NCI-H2029 treated with DMSO at 0.1 percent for 48 hours (cell line): Measurements from ENCODE around the gene PRKG1.
"Not testable (repeated sequence)": the region's sequence is repeated elsewhere in the genome, so short reads cannot be mapped to it uniquely, and the experiment has no call there.

Experiments used
- DNase-seq: peaks from one replicate; lab custom pipeline; 2025; lab: John Stamatoyannopoulos, UW

PRKG1 gene

GRCh38 chr10:52007091-52007490 lies 932.8 kb downstream of the PRKG1 start:
- DNase-seq, result no peak

GRCh38 chr10:52011118-52011517 lies 936.8 kb downstream of the PRKG1 start:
- no peak for DNase-seq

DNA sequence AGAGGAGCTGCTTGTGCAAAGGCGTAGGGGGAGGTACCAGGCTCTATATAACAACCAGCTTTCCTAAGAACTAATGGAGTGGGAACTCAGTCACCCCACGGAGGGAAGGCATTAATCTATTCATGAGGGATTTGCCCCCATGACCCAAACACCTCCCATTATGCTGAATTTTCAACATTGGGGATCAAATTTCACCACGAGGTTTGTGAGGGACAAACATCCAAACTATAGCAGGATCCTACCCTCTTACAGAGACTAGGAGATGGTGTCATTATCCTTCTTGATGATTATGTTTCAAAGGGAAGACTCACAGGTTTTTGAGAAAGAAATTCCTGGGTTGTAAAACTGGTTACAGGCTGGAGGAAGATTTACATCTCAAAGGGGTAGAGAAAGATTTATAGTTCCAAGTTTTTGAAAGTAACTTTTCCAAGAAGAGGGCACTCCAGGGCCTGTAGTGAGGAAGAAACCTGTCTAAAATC lies 944.8 kb downstream of the PRKG1 start:
- no peak for DNase-seq

DNA sequence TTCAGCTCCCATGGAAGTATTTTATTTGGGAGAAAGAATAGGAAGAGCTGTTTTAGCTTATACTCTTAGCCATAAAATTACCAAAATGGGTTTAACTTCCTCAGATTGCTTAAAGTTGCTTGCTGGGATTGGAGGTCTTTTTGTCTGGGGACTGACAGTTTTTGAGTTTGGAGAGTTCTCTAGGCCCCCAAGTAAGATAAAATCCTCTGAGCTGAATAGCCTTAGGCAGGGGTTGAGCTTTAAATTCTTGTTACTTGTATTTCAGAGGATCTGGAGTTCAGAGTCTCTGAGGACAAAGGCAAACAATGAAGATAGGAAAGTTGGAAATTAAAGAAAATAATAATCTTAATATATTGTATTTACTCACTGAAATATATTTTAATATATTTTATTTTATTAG lies 945.4 kb downstream of the PRKG1 start:
- no peak for DNase-seq

DNA sequence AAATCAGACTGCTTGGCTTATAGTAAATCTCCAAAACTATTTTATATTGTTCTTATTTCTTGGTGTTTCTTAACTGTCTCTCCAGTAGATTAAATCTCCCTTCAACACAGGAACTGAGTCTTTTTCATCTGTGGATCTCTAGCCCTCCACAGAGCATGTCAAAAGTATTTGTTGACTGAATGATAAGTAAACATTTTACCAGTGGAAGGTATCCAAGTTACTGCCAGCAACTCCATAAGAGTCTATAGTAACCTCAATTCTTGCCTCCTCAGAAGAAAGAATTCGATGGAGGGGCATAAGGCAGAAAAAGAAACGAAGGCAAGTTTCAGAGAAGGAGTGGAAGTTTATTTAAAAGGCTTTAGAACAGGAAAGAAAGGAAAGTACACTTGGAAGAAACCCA lies 945.9 kb downstream of the PRKG1 start:
- no peak for DNase-seq

DNA sequence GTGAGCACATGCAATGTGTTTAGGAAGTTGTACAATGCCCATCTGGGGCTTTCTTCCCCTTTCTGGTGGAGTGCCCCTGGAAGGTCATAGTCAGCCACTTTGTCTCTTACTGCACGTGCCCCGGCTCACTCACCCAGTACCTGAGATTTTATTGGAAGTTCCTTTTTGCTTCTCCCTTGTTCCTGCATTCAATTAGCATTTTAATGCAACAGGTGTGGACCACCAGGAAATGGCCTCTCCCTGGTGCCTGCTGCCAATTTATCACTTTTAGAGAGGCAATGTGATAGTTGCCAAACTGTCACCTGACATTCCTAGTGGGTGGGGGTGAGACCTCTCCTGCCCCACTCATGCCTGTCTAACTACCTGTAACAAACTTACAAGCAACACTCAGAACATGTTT lies 946.4 kb downstream of the PRKG1 start:
- DNase-seq, result no peak

- no peak for DNase-seq
Measured at GRCh38 chr10:52027055-52027705, 952.9 kb downstream of the PRKG1 start.

DNA sequence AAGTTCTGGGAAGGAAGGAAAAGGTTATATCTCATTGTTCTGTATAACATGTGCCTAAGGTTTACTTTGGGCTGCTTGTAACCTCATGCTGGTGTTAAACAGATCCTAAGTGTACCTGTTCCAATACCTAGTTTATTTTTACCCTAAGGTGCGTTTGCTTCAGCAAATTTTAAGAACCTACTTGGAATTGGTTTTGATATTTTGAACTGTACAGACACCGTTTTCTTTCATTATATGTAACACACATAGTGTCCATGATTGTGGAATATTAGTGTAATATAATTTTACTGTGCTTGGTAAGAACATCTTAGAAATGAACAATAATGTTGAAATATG lies 954.2 kb downstream of the PRKG1 start:
- no peak for DNase-seq

GRCh38 chr10:52029628-52030027 lies 955.3 kb downstream of the PRKG1 start:
- no peak for DNase-seq

DNA sequence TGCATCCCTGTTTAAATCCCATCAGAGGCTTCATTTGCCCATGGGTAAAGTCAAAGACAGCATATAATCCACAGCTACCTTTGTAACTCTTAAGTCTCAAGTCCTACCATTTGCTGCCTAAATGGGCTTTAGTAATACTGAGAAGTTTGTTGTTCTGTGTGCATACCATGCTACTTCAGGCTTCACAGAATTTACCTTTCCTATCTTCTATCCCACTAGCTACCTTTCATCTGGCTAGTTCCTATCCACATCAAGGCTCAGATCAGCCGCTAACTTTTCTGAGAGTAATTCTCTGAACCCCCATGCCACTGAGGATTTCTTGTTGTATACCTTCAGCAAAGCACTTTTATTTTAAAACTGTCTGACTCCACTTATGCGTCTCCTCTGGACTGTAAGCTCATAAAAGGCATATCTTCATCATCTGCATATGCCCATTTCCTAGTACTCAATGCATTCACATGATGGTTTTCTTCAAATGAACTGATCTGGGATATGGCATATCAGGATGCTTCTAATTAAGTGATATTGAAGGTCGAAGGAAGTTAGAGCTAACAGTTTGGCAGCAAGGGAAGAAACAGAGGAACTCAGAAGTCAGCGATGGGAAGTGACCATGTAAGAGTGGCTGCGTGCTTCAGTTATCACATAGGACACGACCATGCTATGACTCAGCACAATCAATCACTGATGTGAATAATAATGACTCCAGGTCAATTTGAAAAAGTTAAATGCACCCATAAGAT lies 955.9 kb downstream of the PRKG1 start:
- DNase-seq, result no peak

- no peak for DNase-seq
Measured at GRCh38 chr10:52030975-52031374, 956.7 kb downstream of the PRKG1 start.

DNA sequence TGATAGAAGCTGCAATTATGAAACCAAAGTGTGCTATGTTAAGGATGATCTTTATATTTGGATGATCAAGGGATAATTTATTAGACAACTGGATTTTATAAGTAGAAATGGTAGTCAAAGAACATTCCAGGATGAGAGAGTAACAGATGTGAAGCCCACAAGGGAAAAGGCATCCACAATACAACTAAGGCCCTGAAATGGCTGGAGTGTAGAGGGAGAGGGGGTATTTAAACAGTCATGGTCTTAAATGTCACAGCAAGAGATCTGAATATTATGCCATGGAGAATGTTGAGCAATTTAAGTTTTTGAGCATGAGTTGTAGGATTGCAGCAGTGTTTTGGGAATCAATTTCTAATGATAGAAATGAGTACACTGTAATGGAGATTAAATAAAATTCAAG lies 957.5 kb downstream of the PRKG1 start:
- no peak for DNase-seq

- DNase-seq, result no peak
Measured at GRCh38 chr10:52032681-52033629, 958.7 kb downstream of the PRKG1 start.

- DNase-seq, result not testable (repeated sequence)
Measured at GRCh38 chr10:52039002-52039793, 964.9 kb downstream of the PRKG1 start.

DNA sequence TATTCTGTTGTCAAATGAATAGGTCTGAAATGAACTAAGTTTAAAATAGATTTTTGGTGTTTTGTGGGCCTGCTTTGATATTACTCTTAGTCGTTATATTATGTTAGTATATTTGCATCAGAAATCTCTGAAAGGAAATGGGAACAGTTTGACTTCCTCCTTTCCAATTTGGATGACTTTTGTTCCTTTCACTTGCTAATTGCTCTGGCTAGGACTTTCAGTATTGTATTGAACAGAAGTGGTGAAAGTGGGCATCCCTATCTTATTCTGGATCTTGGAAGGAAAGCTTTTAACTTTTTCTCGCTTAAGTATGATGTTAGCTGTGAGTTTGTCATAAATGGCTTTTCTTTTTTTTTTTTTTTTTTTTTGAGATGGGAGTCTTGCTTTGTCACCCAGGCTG lies 966.2 kb downstream of the PRKG1 start:
- DNase-seq, result no peak

- no peak for DNase-seq
Measured at GRCh38 chr10:52043811-52044210, 969.5 kb downstream of the PRKG1 start.

DNA sequence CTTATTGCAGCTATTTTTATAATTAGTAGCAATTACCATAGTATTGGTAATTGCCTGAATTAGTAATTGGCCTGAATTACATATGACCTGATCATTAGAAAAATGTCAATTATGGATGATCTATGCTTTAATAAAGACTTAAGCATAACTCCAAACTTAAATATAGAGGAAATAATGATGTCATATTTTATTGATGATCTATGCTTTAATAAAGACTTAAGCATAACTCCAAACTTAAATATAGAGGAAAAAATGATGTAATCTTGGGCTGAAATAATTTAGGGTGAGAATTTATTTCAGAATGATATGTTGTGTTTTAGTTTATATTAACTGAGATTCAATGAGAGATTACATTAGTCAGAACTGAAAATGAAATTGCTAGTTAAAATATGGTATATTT lies 973.8 kb downstream of the PRKG1 start:
- no peak for DNase-seq

- no peak for DNase-seq
Measured at GRCh38 chr10:52050429-52051047, 976.3 kb downstream of the PRKG1 start.

DNA sequence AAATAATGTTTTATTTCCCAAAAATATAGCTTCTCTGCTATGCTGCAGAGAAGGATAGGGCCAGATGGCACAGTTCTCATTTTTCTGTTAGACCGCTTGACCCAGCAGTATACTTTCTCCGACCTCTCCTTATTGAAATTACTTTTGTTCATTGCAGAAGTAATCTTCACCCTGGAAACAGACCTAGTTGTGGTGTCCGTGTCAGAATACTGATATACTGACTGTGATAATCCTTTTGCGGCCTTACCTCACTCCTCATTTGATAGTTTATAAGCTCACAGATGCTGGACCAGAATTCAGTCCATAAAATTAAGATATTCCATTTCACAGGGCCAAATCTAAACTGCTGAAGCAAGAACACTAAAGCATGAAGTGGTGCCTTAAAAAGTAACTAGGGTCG lies 979.2 kb downstream of the PRKG1 start:
- DNase-seq, result no peak

DNA sequence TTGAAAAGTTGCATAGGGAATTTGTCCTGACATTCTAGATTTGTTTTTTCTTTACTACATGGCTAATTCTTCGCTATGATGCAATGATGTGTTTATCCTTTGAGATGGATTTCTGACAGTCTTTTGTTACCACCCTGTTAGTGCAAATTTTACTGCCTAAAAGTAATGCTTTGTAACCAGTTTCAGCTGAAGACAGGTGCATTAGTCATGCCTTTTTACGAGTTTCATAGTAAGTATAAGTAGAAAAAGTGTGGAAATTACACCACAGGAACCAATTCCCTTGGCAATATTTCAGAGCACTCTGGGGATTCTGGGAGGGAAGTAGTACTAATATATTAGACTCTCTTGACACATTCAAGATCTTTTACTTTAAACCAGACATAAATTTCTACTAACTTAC lies 982.0 kb downstream of the PRKG1 start:
- DNase-seq, result no peak

DNA sequence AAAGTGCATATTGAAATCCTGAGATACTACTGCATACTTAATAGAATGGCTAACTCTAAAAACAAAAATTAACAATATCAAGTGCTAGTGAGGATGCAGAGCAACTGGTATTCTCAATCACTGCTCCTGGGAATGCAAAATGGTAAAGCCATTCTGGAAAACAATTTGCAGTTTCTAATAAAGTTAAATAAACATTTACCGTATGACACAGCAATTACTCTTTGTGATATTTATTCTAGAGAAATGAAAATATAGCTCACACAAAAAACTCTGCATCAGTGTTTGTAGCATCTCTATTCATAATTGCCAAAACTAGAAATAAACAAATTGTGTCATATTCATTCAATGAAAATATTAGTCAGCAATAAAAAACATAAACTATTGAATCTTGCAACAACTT lies 984.8 kb downstream of the PRKG1 start:
- DNase-seq, result no peak
